Fibroblast of mammary gland (primary cell): ENCODE measurements around the gene B4GAT1.
A peak's percentile ranks its signal among the peaks of the same experiment; 100 is the strongest.

Experiments
- DNase-seq: peaks from one replicate; pipeline ENCODE4 v3.0.0-alpha.2; 2010; ENCODE audit warnings: low read depth
- H3K4me3 ChIP-seq: 2 replicates; pipeline ENCODE4 v1.5.1; 2011; ENCODE audit warnings: low read depth, mild to moderate bottlenecking, low read length, moderate library complexity; ENCODE audit not compliant: control insufficient read depth
- CTCF ChIP-seq: conservative IDR thresholded peaks from 2 replicates; pipeline ENCODE4 v1.5.1; 2011; ENCODE audit warnings: low read depth, low read length, inconsistent platforms; ENCODE audit not compliant: control insufficient read depth, insufficient read depth

The B4GAT1 gene

DNA sequence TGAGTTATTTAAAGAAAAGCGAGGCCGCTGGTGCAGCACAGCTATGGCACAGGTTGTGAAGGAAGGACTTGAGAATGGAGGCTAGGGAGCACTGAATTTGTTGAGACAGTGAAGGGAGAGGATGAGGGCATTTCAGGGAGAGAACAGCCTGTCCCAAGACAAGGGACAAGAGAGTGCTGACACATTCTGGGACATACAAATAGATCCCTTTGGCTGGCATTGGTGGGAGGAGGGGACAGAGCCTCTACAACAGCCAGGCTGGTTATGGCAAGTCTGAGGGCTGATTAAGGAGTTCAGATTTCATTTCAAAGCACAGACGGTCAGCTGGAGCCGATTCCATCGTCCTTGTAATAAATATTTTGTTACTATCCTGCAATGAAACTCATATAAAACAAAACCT, 25.8 kb upstream of the B4GAT1 start:
- TF ChIP-seq CTCF = no peak
- no peak overlapping the region for H3K4me3 ChIP-seq
- DNase-seq = no peak

- DNase-seq = no peak
- TF ChIP-seq CTCF = no peak
- peak within 1 kb of the TSS; percentile 54 for H3K4me3 ChIP-seq
Measured at GRCh38 chr11:66371627-66372415, 24.4 kb upstream of the B4GAT1 start, which contains the start of gene SLC29A2. Gene SLC29A2 (minus strand): TSS chr11:66371760. CDS start chr11:66371591, 169 bp downstream.

DNA sequence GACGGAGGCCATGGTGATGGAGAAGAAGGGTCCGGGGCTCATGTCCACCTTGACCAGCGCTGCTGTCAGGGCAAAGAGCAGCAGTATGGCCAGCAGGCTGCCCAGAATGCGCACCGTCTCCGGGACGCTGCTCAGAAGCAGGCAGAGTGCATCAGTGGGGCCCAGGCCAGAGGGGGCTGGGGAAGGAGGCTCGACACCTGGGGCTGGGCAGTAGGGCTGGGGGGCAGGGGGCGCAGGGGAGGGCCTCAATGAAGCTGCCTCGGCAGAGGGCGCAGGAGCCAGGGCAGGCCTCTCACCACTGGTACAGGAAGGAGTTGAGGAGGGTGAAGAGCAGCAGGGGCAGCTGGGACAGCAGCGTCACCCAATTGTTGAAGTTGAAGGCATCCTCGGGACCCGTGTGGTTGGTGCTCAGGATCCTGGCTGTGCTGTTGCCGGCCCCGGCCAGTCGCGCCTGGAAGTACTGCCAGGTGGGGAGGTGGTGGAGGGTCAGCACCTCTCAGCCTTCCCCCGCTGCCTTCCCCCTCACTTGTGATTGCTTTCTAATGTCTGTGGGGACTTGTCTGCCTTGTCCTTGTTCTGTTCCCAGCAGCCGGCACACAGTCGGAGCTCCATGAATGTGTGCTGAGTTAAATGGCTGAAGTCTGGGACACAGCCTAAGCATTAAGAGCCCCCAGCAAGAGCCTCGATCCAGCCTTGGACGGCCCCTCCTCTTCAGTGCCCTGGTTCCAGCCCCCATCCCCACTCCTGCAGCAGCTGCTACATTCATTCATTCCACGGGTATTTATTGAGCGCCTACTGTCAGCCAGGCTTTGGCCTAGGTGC, 21.9 kb upstream of the B4GAT1 start:
- no peak overlapping the region for H3K4me3 ChIP-seq
- DNase-seq = no peak
- no peak for TF ChIP-seq CTCF

GRCh38 chr11:66368484-66368883, 21.1 kb upstream of the B4GAT1 start:
- no peak for TF ChIP-seq CTCF
- no peak for DNase-seq
- no peak overlapping the region for H3K4me3 ChIP-seq

GRCh38 chr11:66367561-66368312, 20.3 kb upstream of the B4GAT1 start:
- no peak overlapping the region for H3K4me3 ChIP-seq
- no peak for TF ChIP-seq CTCF

GRCh38 chr11:66366844-66367477, 19.5 kb upstream of the B4GAT1 start:
- H3K4me3 ChIP-seq = no peak overlapping the region
- TF ChIP-seq CTCF = no peak
- no peak for DNase-seq

More at GRCh38 chr11:66367561-66368312, 20.3 kb upstream of the B4GAT1 start:
- no peak for DNase-seq
